IPS DF 6.9 (cell line): ENCODE results near the gene MGAT2.
"Not testable (repeated sequence)": the region's sequence is repeated elsewhere in the genome, so short reads cannot be mapped to it uniquely, and the experiment has no call there.

Experiments used
- DNase-seq: peaks from one replicate; pipeline ENCODE4 v3.0.0-alpha.2; 2013; ENCODE audit warnings: low read depth, low spot score
- H3K27ac ChIP-seq: one replicate; pipeline ENCODE4 v1.5.1; 2013; ENCODE audit warnings: low read length, control low read depth
- H3K27me3 ChIP-seq: 2 replicates; pipeline ENCODE4 v1.6.1; 2013; ENCODE audit warnings: mild to moderate bottlenecking, low read length; ENCODE audit not compliant: control insufficient read depth, insufficient read depth
- H3K36me3 ChIP-seq: 2 replicates; pipeline ENCODE4 v1.6.1; 2013; ENCODE audit warnings: low read length; ENCODE audit not compliant: control insufficient read depth, insufficient read depth
- H3K4me1 ChIP-seq: 2 replicates; pipeline ENCODE4 v1.6.1; 2013; ENCODE audit warnings: low read length; ENCODE audit not compliant: control insufficient read depth, insufficient read depth
- H3K4me3 ChIP-seq: 2 replicates; pipeline ENCODE4 v1.5.1; 2013; ENCODE audit warnings: mild to moderate bottlenecking, low read length
- H3K9me3 ChIP-seq: 2 replicates; pipeline ENCODE4 v1.6.1; 2013; ENCODE audit warnings: low read length, inconsistent platforms; ENCODE audit not compliant: control insufficient read depth, insufficient read depth
- WGBS: extraction: QIAGEN DNeasy Blood & Tissue Kit; methylation state at CpG from one replicate; pipeline ENCODE4 v1.1.7; 2013; ENCODE audit warnings: mixed read lengths, missing lambda C conversion rate; ENCODE audit not compliant: insufficient read length, insufficient coverage; 5-methylcytosine and 5-hydroxymethylcytosine counted together

Gene MGAT2

DNA sequence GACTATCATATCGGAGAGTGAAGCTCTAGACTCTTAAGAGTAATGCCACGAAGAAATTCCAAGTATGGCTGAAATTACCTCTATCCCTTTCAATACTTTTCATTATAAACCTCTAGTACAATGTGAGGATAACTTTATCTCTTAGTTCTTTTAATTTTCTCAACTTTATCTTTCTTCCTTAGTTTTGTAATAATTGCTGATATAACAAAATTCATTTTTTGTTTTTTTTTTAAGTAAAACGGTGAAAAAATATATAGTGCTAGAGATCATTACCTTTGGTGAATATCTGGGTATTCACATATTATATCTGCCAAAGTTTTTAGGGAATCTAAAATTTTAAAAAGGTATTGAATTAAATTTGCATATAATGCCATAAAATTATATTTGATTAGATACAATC, 33.9 kb downstream of the MGAT2 start:
- H3K4me3 ChIP-seq: no peak overlapping the region
- no peaks in the 10 kb centered on the region for H3K4me1 ChIP-seq
- H3K9me3 ChIP-seq: no peaks in the 10 kb centered on the region
- peaks cover 2% of the 10 kb centered on the region; the same call in 1 of the 2 replicates for H3K36me3 ChIP-seq
- WGBS: 100% methylated on average over 1 of the region's 3 CpGs
- H3K27ac ChIP-seq: no peak overlapping the region
- no peaks in the 10 kb centered on the region for H3K27me3 ChIP-seq
- DNase-seq: no peak

DNA sequence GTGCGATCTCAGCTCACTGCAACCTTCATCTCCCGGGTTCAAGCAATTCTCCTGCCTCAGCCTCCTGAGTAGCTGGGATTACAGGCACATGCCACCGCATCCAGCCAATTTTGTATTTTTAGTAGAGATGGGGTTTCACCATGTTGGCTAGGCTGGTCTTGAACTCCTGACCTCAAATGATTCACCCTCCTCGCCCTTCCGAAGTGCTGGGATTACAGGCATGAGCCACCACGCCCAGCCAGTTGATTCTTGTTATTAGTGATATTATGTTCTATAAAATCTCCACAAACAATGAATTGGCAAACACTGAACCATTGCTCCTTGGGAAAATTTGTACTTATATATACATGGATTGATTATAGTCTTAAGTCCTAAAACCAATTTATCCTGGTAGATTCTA, 36.9 kb downstream of the MGAT2 start:
- not testable (repeated sequence) for H3K9me3 ChIP-seq, H3K4me1 ChIP-seq, H3K4me3 ChIP-seq, H3K27ac ChIP-seq, DNase-seq, H3K27me3 ChIP-seq, H3K36me3 ChIP-seq
- no CpG with 5 or more reads among the region's 6 CpGs for WGBS

DNA sequence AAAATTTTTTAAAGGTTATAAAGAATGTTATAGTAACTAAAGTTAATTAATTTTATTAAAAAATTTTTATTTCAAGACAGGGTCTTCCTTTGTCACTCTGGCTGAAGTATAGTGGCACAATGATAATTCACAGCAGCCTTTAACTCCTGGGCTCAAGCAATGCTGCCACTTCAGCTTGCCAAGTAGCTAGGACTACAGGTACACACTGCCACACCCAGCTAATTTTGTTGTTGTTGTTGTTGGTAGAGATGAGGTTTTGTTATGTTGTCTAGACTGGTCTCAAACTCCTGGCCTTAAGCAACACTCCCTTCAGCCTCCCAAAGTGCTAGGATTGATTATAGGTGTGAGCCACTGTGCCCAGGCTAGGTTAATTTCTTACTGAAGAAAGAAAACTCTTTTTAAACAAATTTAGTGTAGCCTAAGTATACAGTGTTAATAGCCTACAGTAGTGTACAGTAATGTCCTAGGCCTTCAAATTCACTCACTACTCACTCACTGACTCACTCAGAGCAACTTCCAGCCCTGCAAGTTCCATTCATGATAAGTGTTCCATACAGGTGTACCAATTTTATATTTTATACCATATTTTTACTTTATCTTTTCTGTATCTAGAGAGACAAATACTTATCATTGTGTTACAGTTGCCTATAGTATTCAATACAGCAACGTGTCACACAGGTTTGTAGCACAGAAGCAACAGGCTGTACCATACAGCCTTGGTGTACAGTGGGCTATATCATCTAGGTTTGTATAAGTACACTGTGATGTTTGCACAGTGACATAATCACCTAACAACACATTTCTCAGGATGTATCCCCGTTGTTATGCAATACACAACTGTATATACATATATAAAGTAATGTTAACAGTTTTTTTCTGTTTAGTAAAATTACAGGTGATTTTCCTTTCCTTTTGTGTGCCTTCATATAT, 39.2 kb downstream of the MGAT2 start:
- Histone ChIP-seq H3K27ac (no peak overlapping the region), H3K4me3 (no peak overlapping the region), H3K4me1 (no peaks in the 10 kb centered on the region), H3K36me3 (no peaks in the 10 kb centered on the region), H3K27me3 (no peaks in the 10 kb centered on the region), H3K9me3 (no peaks in the 10 kb centered on the region)
- no peak for DNase-seq
- no CpG with 5 or more reads among the region's 2 CpGs for WGBS

DNA sequence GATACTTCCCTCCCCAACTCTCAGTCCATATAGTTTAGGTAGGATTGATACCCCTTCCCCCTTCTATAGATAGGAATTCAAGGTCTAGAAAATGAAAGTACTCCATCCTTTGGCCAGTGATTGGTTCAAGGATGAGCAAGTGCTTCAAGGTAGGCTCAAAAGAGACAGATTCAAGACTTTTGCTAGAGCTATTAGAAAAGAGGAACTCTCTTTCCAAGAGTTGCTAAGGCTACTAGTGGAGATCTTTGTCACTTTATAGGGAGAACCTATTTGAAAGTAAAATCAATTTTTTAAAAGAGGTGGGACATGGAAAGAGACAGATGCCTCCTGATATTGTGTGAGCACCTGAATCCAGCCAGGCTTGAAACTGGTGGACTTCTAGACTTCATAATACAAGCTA, 49.9 kb downstream of the MGAT2 start:
- Histone ChIP-seq H3K9me3 (no peaks in the 10 kb centered on the region), H3K36me3 (no peaks in the 10 kb centered on the region; the same call in 1 of the 2 replicates)

More for the DNA sequence above, 49.9 kb downstream of the MGAT2 start:
- DNase-seq: no peak
- H3K27ac ChIP-seq: no peak overlapping the region
- H3K4me1 ChIP-seq: no peaks in the 10 kb centered on the region
- H3K4me3 ChIP-seq: no peak overlapping the region
- no peaks in the 10 kb centered on the region for H3K27me3 ChIP-seq
